Neural progenitor cell (in vitro differentiated cells): Measurements from ENCODE around the gene LIPJ. TPM values are rescaled to one million over a fixed set of nuclear protein-coding genes. Genes with fewer than 3 reads are reported as not detected.

Experiments used
- DNase-seq: peaks from one replicate; pipeline ENCODE4 v3.0.0-alpha.2; 2016; ENCODE audit warnings: low spot score
- H2AFZ ChIP-seq: fragments of 200-600 bp; sonication (generic); replicated peaks from 2 replicates; pipeline ENCODE4 v1.6.1; 2016; ENCODE audit warnings: antibody characterized with exemption
- H3F3A ChIP-seq: fragments of 200-600 bp; sonication (generic); 2 replicates; pipeline ENCODE4 v1.6.1; 2016; ENCODE audit warnings: antibody characterized with exemption, low read depth
- H3K27ac ChIP-seq: fragments of 200-600 bp; sonication (generic); 2 replicates; pipeline ENCODE4 v1.5.1; 2016; ENCODE audit warnings: mild to moderate bottlenecking
- H3K27me3 ChIP-seq: fragments of 200-600 bp; sonication (generic); 2 replicates; pipeline ENCODE4 v1.6.1; 2016; ENCODE audit warnings: mild to moderate bottlenecking, moderate library complexity
- H3K36me3 ChIP-seq: fragments of 200-600 bp; sonication (generic); 2 replicates; pipeline ENCODE4 v1.5.1; 2016
- H3K4me1 ChIP-seq: fragments of 200-600 bp; sonication (generic); 2 replicates; pipeline ENCODE4 v1.6.1; 2016; ENCODE audit warnings: mixed run types
- H3K4me2 ChIP-seq: fragments of 200-600 bp; sonication (generic); 2 replicates; pipeline ENCODE4 v1.6.1; 2016
- H3K4me3 ChIP-seq: fragments of 200-600 bp; sonication (generic); 2 replicates; pipeline ENCODE4 v1.5.1; 2016
- H3K79me2 ChIP-seq: fragments of 200-600 bp; sonication (generic); 2 replicates; pipeline ENCODE4 v1.6.1; 2016; ENCODE audit warnings: low read depth
- H3K9ac ChIP-seq: fragments of 200-600 bp; sonication (generic); 2 replicates; pipeline ENCODE4 v1.6.1; 2016
- H3K9me3 ChIP-seq: fragments of 200-600 bp; sonication (generic); 2 replicates; pipeline ENCODE4 v1.5.1; 2016; ENCODE audit warnings: low read depth
- H4K20me1 ChIP-seq: fragments of 200-600 bp; sonication (generic); 2 replicates; pipeline ENCODE4 v1.6.1; 2016; ENCODE audit warnings: low read depth
- H3K27ac Mint-ChIP-seq: 3 replicates; pipeline ENCODE4 v1.8.0; 2021; ENCODE audit warnings: mixed read lengths
- H3K27me3 Mint-ChIP-seq: 2 replicates; pipeline ENCODE4 v1.8.0; 2022; ENCODE audit warnings: low read depth, mild to moderate bottlenecking, inconsistent platforms, moderate library complexity, mixed read lengths; ENCODE audit not compliant: insufficient read depth
- H3K36me3 Mint-ChIP-seq: 3 replicates; pipeline ENCODE4 v1.8.0; 2021; ENCODE audit warnings: mixed read lengths
- H3K4me1 Mint-ChIP-seq: 3 replicates; pipeline ENCODE4 v1.8.0; 2021; ENCODE audit warnings: mixed read lengths
- H3K4me3 Mint-ChIP-seq: 3 replicates; pipeline ENCODE4 v1.8.0; 2021; ENCODE audit warnings: mild to moderate bottlenecking, moderate library complexity, mixed read lengths
- H3K9me3 Mint-ChIP-seq: 3 replicates; pipeline ENCODE4 v1.8.0; 2020; ENCODE audit warnings: mixed read lengths
- CTCF ChIP-seq: fragments of 200-600 bp; sonication (generic); IDR thresholded peaks from 2 replicates; pipeline ENCODE4 v1.5.1; 2017; ENCODE audit warnings: antibody characterized with exemption, mild to moderate bottlenecking
- EZH2 ChIP-seq: fragments of 200-600 bp; sonication (generic); IDR thresholded peaks from 2 replicates; pipeline ENCODE4 v1.6.1; 2017; ENCODE audit warnings: antibody characterized with exemption, mild to moderate bottlenecking, moderate library complexity
- EZH2phosphoT487 ChIP-seq: fragments of 200-600 bp; sonication (generic); IDR thresholded peaks from 2 replicates; pipeline ENCODE4 v1.6.1; 2017; ENCODE audit warnings: antibody characterized with exemption
- total RNA-seq: library from RNA; depleted of rRNA; stranded (reverse); fragments of >200 nt; gene quantifications from 2 replicates; pipeline ENCODE4 v1.2.3, GENCODE V29; 2015; ENCODE audit warnings: low replicate concordance

LIPJ gene
- total RNA-seq, 1 donor from 2014 or later: 0.39 TPM

- H3K27ac ChIP-seq: no peak overlapping the region
- H3K36me3 ChIP-seq: no peaks in the 10 kb centered on the region
- H3K9ac ChIP-seq: no peak overlapping the region
- no peaks in the 10 kb centered on the region for H4K20me1 ChIP-seq
- no peak overlapping the region for H2AFZ ChIP-seq
- no peak overlapping the region for H3K4me3 ChIP-seq
- peaks cover 4% of the 10 kb centered on the region for H3K4me1 ChIP-seq
- no peaks in the 10 kb centered on the region for H3K9me3 ChIP-seq
- no peak for DNase-seq
- H3F3A ChIP-seq: no peaks in the 10 kb centered on the region
- H3K4me2 ChIP-seq: no peak overlapping the region
- H3K79me2 ChIP-seq: no peaks in the 10 kb centered on the region
- no peaks in the 10 kb centered on the region for H3K9me3 Mint-ChIP-seq
- no peaks in the 10 kb centered on the region for H3K4me1 Mint-ChIP-seq
- H3K27me3 ChIP-seq: peaks cover 23% of the 10 kb centered on the region
- no peaks in the 10 kb centered on the region for H3K36me3 Mint-ChIP-seq
- no peak overlapping the region for H3K27ac Mint-ChIP-seq
- H3K27me3 Mint-ChIP-seq: no peaks in the 10 kb centered on the region
- TF ChIP-seq EZH2: no peak
- H3K4me3 Mint-ChIP-seq: no peak overlapping the region
These were observed 7.9 kb downstream of the LIPJ start for GRCh38 chr10:88594482-88594881.

GRCh38 chr10:88598055-88598454, 11.5 kb downstream of the LIPJ start:
- Mint-ChIP-seq H3K27me3 (no peaks in the 10 kb centered on the region), H3K36me3 (no peaks in the 10 kb centered on the region)

GRCh38 chr10:88608052-88608732, 21.6 kb downstream of the LIPJ start:
- H3K27me3 Mint-ChIP-seq: no peaks in the 10 kb centered on the region
- H3K4me3 Mint-ChIP-seq: no peak overlapping the region
- H3K27ac ChIP-seq: no peak overlapping the region
- H3K79me2 ChIP-seq: no peaks in the 10 kb centered on the region
- H3K4me2 ChIP-seq: no peak overlapping the region
- no peaks in the 10 kb centered on the region for H3F3A ChIP-seq
- H3K9me3 Mint-ChIP-seq: no peaks in the 10 kb centered on the region
- H3K27ac Mint-ChIP-seq: no peak overlapping the region
- no peaks in the 10 kb centered on the region for H3K36me3 ChIP-seq
- no peak overlapping the region for H2AFZ ChIP-seq
- no peak for DNase-seq
- peaks cover 14% of the 10 kb centered on the region for H3K4me1 Mint-ChIP-seq
- no peaks in the 10 kb centered on the region for H3K36me3 Mint-ChIP-seq
- no peak overlapping the region for H3K4me3 ChIP-seq
- peaks cover 8% of the 10 kb centered on the region for H3K4me1 ChIP-seq
- H3K27me3 ChIP-seq: no peaks in the 10 kb centered on the region
- no peak overlapping the region for H3K9ac ChIP-seq
- no peaks in the 10 kb centered on the region for H4K20me1 ChIP-seq
- no peak for TF ChIP-seq CTCF
- no peak for TF ChIP-seq EZH2phosphoT487
- no peak for TF ChIP-seq EZH2
- H3K9me3 ChIP-seq: no peaks in the 10 kb centered on the region

More at GRCh38 chr10:88598055-88598454, 11.5 kb downstream of the LIPJ start:
- Mint-ChIP-seq H3K9me3 (no peaks in the 10 kb centered on the region), H3K4me3 (no peak overlapping the region), H3K4me1 (no peaks in the 10 kb centered on the region), H3K27ac (no peak overlapping the region)
- Histone ChIP-seq H3K27ac (no peak overlapping the region), H3K4me3 (no peak overlapping the region), H3K4me2 (no peak overlapping the region), H3K79me2 (no peaks in the 10 kb centered on the region), H3F3A (no peaks in the 10 kb centered on the region), H2AFZ (no peak overlapping the region), H3K4me1 (peaks cover 4% of the 10 kb centered on the region), H3K9ac (no peak overlapping the region), H4K20me1 (no peaks in the 10 kb centered on the region), H3K36me3 (no peaks in the 10 kb centered on the region), H3K9me3 (no peaks in the 10 kb centered on the region), H3K27me3 (no peaks in the 10 kb centered on the region)
- no peak for DNase-seq
- TF ChIP-seq EZH2 (no peak), CTCF (no peak)

GRCh38 chr10:88608780-88609179, 22.2 kb downstream of the LIPJ start:
- Mint-ChIP-seq H3K4me1 (peaks cover 14% of the 10 kb centered on the region), H3K27me3 (no peaks in the 10 kb centered on the region), H3K36me3 (no peaks in the 10 kb centered on the region), H3K9me3 (no peaks in the 10 kb centered on the region), H3K27ac (no peak overlapping the region), H3K4me3 (no peak overlapping the region)
- H3K36me3 ChIP-seq: no peaks in the 10 kb centered on the region
- peak; percentile 16 for DNase-seq
- H3K79me2 ChIP-seq: no peaks in the 10 kb centered on the region
- peaks cover 8% of the 10 kb centered on the region for H3K4me1 ChIP-seq
- H3K4me2 ChIP-seq: no peak overlapping the region
- no peak overlapping the region for H3K27ac ChIP-seq
- no peaks in the 10 kb centered on the region for H3K9me3 ChIP-seq
- no peaks in the 10 kb centered on the region for H3F3A ChIP-seq
- H2AFZ ChIP-seq: no peak overlapping the region
- H3K4me3 ChIP-seq: no peak overlapping the region
- no peak for TF ChIP-seq EZH2phosphoT487
- no peak for TF ChIP-seq CTCF
- no peak for TF ChIP-seq EZH2
- H4K20me1 ChIP-seq: no peaks in the 10 kb centered on the region
- H3K27me3 ChIP-seq: no peaks in the 10 kb centered on the region
- no peak overlapping the region for H3K9ac ChIP-seq
